Left colon (tissue), 2 donors: ENCODE measurements around the gene ARHGAP9. TPM values are rescaled to one million over a fixed set of nuclear protein-coding genes. Genes with fewer than 3 reads are reported as not detected.
"Not testable (repeated sequence)": the region's sequence is repeated elsewhere in the genome, so short reads cannot be mapped to it uniquely, and the experiment has no call there.

Source experiments
- ATAC-seq: fragments of 200-7000 bp; cut with Tn5 transposase; one replicate; pipeline ENCODE4 v1.9.1; 2020; ENCODE audit warnings: mild to moderate bottlenecking, moderate library complexity
- DNase-seq, 2 donors: peaks; one replicate each; pipeline ENCODE4 v3.0.0-alpha.2; 2020
- intact Hi-C, 2 donors: fragments of 100-400 bp; cut with DNase I in 1 of 2; cut with micrococcal nuclease in 1 of 2; formaldehyde crosslinking; loops; one replicate each; pipeline versions ENCODE4 v1.11.2 to v1.14.0; 2022; cut with DNase I, micrococcal nuclease
- total RNA-seq, 2 donors: library from RNA; stranded (reverse); fragmentation: NEBNext Ultra II Directional; extraction: Animal tissue kit (Norgen Biotek cat#: 25700); gene quantifications; one replicate each; pipeline ENCODE4 v1.2.1, GENCODE V29; 2021
- donor health status: DM: no; HTN: no; CAD: no.
- donor health status: DM: yes; HTN: yes; CAD: no.

ARHGAP9 gene
- total RNA-seq, 2 donors from 2014 or later, result 6.4 to 11.4 TPM

DNA sequence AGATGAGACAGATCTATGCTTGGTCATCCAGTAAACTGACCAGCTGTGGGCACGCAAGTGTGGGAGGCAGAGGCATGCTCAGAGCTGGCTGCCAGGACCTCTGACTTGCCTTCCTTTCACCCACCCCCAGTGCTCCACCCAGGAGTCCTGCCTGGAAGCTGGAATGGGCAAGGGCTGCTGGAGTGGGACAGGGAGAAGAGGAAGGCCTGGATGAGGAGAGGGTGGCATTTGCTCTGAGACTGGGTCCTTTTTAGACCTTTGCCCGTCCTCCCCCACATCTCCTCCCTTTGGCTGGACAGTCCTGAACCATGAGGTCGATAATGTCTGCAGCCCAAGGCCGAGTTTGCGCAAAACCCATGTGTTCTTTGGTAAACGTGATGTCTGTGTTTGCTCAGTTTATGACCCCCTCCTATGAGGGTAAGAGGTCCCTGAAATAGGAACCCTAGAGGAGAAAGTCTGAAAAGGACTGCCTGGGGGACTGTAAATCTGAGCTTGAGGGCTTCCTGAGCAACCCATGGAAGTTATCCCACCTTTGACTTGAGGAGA, 28.4 kb downstream of the ARHGAP9 start:
- no peak for DNase-seq
- ATAC-seq, result no peak
- intact Hi-C loops, result loop anchor here in 1 of 2 donors (5.0 kb wide), 1 partner anchor 144 kb away; no protein-coding TSS in a partner anchor

DNA sequence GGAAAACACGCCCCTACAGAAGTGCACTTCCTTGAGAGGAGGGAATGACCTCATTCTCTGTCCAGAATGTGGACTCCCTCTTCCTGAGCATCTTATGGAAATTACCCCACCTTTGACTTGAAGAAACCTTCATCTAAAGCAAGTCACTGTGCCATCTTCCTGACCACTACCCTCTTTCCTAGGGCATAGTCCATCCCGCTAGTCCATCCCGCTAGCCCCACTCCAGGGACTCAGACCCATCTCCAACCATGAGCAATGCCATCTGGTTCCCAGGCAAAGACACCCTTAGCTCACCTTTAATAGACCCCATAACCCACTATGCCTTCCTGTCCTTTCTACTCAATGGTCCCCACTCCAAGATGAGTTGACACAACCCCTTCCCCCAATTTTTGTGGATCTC, 29.6 kb downstream of the ARHGAP9 start:
- no peak for DNase-seq
- intact Hi-C loops, result loop anchor here in 1 of 2 donors (5.0 kb wide), 1 partner anchor 143 kb away; no protein-coding TSS in a partner anchor
- ATAC-seq, result no peak

- DNase-seq (no peak), ATAC-seq (no peak)
- intact Hi-C loops, result no loop called here
Measured at GRCh38 chr12:57449375-57449774, 30.3 kb downstream of the ARHGAP9 start.

DNA sequence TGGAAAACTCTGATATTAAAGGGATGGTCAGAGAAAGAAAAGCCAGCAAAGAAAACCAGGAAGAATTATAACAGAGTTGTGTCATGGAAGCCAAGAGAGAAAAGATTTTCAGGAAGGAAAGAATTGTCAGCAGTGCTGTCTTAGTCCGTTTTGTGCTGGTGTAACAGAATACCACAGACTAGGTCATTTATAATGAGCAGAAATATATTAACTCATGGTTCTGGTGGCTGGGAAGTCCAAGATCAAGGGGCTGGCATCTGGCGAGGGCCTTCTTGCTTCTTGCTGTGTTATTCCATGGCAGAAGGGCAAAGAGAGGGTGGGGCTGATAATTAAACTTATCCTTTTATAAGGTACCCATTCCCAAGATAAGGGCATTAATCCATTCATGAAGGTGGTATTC, 31.0 kb downstream of the ARHGAP9 start:
- intact Hi-C loops, result no loop called here
- no peak for DNase-seq
- ATAC-seq, result no peak

DNA sequence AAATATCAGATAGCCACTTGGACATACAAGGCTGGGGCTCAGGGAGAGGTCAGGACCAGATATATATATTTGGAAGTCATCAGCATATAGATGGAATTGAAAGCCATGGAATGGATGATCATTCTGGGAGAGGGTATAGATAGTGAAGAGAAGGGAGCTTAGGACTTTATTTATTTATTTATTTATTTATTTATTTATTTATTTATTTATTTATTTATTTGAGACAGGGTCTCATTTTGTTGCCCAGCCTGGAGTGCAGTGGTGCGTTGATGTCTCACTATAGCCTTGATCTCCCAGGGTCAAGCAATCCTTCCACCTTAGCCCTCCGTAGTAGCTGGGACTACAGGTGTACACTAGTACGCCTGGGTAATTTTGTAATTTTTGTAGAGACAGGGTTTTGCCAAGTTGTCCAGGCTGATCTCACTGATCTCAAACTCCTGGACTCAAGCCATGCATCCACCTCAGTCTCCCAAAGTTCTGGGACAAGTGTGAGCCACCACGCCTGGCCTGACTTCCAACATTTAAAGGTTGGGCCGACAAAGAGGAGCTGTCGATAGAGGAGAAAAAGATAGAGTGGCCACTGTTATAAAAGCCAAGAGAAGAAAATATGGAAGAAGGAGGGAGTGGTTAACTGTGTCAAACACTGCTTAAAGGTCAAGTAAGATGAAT, 33.2 kb downstream of the ARHGAP9 start:
- ATAC-seq, result no peak
- intact Hi-C loops, result no loop called here
- no peak for DNase-seq

GRCh38 chr12:57444744-57445143, 34.9 kb downstream of the ARHGAP9 start:
- intact Hi-C loops, result no loop called here
- DNase-seq, result no peak
- ATAC-seq, result no peak

DNA sequence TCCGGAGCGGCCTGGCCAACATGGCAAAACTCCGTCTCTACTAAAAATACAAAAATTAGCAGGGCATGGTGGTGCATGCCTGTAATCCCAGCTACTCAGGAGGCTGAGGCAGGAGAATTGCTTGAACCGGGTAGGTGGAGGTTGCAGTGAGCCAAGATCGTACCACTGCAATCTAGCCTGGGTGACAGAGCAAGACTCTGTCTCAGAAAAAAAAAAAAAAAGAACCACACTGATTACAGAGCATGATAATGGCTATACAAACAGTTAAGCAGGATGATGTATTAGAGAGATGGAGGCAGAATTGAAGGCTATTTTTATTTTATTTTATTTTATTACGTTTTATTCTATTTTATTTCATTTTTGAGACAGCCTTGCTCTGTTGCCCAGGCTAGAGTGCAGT, 35.3 kb downstream of the ARHGAP9 start:
- DNase-seq, ATAC-seq, intact Hi-C loops: not testable (repeated sequence)

DNA sequence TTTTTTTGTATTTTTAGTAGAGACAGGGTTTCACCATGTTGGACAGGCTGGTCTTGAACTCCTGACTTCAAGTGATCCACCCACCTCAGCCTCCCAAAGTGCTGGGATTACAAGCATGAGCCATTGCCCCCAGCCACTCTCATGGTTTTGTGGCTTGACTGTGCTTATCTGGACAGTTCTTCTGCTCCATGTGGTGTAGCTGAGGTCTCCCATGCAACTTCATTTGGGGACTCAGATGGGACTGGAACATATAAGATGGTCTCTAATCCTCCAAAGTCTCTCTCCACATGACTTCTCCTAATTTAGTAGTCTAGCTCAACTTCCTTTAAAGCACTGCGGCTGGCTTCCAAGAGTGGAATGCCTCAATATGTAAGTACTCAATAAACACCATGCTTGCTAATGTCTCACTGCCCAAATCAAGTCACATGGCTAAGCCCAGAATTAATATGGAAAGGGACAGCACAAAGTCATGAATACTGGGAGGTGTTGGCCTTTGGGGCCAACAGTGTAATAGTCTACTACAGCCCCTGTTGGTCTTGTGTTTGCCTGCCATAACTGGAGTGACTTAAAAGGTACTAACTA, 37.7 kb downstream of the ARHGAP9 start:
- intact Hi-C loops, result no loop called here
- DNase-seq, result no peak
- no peak for ATAC-seq

GRCh38 chr12:57441393-57441792, 38.3 kb downstream of the ARHGAP9 start:
- DNase-seq, intact Hi-C loops, ATAC-seq: not testable (repeated sequence)

- no peak for DNase-seq
- no peak for ATAC-seq
- intact Hi-C loops, result no loop called here
Measured at GRCh38 chr12:57439762-57440266, 39.9 kb downstream of the ARHGAP9 start.

DNA sequence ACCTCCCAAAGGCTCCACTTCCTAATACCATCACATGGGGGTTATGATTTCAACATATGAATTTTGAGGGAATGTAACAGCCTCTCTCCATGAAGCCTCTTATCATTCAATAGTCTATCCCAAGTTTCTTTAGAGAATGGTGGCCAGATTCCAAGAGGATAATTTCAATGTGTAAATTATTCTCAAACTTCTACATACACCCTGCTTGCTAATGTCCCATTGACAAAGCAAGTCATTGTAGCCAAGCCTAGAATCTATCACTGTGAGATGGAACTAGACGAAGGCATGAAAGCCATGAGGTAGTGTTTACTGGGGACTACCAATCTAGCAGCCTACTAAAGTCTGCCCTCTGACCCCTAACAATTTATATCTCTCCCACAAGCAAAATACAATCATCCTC, 41.3 kb downstream of the ARHGAP9 start:
- DNase-seq (no peak), ATAC-seq (no peak)
- intact Hi-C loops, result no loop called here

DNA sequence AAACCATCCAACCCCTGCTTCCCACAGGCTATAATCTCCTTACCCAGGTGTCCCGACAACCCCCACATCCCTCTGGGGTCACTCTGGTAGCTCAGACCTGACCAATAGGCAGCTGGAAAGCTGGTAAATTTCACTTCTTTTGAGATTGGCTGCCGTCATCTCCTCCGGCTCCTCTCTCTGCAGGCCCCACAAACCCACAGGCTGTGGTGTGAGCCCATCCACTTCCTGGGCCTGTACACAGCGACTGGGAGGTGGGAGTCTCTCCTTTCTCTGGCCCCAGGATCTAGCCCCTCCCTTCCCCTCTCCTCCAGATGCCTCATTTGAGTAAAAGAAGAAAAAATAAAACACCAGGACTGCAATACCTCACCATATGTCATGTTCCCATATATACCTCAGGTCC, 44.4 kb downstream of the ARHGAP9 start:
- ATAC-seq, result no peak

DNA sequence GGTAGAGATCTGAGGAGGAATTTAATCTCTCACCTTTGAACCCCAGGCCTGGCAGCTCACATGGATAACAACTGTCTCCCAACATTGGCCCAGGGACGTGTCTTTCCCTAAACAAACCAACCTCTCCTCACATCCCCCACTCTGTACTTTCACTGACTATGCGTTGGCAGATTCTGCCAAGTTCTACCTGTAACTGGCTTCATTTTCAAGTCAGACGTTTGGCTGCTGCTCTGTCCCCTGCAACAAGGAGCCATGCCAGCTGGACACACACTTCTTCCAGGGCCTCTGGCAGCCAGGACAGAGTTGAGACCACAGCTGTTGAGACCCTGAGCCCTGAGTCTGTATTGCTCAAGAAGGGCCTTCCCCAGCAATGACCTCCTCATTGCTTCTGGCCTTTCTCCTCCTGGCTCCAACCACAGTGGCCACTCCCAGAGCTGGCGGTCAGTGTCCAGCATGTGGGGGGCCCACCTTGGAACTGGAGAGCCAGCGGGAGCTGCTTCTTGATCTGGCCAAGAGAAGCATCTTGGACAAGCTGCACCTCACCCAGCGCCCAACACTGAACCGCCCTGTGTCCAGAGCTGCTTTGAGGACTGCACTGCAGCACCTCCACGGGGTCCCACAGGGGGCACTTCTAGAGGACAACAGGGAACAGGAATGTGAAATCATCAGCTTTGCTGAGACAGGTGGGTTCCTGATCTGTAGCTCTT, 45.0 kb downstream of the ARHGAP9 start, which contains the start of gene INHBC:
Gene INHBC (plus strand): TSS at position 268 of the 707 bp plus-strand sequence. CDS start 103 bp downstream, at position 371.
- DNase-seq, result no peak
- ATAC-seq, result no peak
- intact Hi-C loops, result no loop called here

More for the DNA sequence above, 44.4 kb downstream of the ARHGAP9 start:
- no peak for DNase-seq
- intact Hi-C loops, result no loop called here

DNA sequence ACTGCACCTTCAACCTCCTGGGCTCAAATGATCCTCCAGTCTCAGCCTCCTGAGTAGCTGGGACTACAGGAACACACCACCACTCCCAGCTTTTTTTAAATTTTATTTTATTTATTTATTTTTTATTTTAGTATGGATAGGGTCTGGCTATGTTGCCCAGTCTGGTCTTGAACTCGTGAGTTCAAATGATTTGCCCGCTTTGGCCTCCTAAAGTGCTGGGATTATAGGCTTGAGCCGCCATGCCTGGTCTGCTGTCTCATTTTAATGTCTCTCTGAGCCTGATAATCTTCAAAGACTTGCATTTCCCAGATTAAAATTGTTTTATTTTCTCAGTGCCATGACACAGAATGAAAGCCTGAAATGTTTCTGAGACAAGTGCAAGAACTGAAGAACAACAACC, 46.3 kb downstream of the ARHGAP9 start:
- ATAC-seq (no peak), DNase-seq (no peak)
- intact Hi-C loops, result no loop called here

DNA sequence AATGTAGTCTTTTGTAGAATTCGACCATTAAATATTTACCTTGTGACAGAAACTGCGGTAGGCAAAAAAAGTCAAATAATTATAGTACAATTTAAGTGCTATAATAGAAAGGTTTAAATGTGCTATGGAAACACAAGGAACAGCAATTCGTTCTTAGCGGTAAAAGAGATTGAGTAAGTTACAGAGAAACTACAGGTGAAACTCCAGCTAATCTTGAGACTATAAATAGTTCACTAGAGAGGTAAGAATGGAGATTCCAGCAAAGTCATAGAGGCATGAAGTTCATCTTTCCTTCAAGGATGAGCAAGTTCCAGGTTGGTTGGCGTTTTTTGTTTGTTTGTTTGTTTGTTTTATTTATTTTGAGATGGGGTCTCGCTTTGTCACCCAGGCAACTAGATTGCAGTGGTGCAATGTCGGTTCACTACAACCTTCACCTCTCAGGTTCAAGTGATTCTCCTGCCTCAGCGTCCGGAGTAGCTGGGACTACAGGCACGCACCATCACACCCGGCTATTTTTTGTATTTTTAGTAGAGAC, 47.9 kb downstream of the ARHGAP9 start:
- ATAC-seq (no peak), DNase-seq (no peak)
- intact Hi-C loops, result no loop called here

GRCh38 chr12:57430931-57431566, 48.6 kb downstream of the ARHGAP9 start, which contains the start of gene R3HDM2:
R3HDM2 (minus strand) TSS chr12:57431043; CDS start chr12:57310428, 120,615 bp downstream.
- DNase-seq, result peak; percentile 97
- peak; percentile 98 for ATAC-seq
- intact Hi-C loops, result no loop called here

- peak; percentile 61 for ATAC-seq
- intact Hi-C loops, result no loop called here
- peak; percentile 36 to 62 for DNase-seq
Measured at GRCh38 chr12:57430112-57430930, 49.3 kb downstream of the ARHGAP9 start.
